ENCODE data around the gene CUEDC1. TPM values are rescaled to one million over a fixed set of nuclear protein-coding genes. Genes with fewer than 3 reads are reported as not detected.

CUEDC1 gene
- total and polyA plus RNA-seq, 2 of the 13 experiments (the other 11 are each of a cell fraction or from before 2014, with no cell fraction given) = 7.4 to 12.9 TPM

GRCh38 chr17:57995076-57995956 is 40.1 kb upstream of the CUEDC1 start (continued):
- no peak for TF ChIP-seq SIN3A (IDR thresholded peaks at IDR 0.05; ENCODE audit: borderline replicate concordance, low read depth, low read length)
- TF ChIP-seq ZBTB7A (CRISPR knock-in tag; IDR thresholded peaks at IDR 0.05) = no peak
- TF ChIP-seq TBL1XR1 (IDR thresholded peaks at IDR 0.05; ENCODE audit: borderline replicate concordance, low read length, partially characterized antibody) = no peak
- peak; percentile 53; the same call in 1 of the 2 replicates for TF ChIP-seq RXRA (CRISPR knock-in tag; IDR thresholded peaks at IDR 0.05)
- no peak for TF ChIP-seq EP300 (IDR thresholded peaks at IDR 0.05; ENCODE audit: low read depth in 2 of 2, low read length in 2 of 2)
- no peak for TF ChIP-seq EP300 (CRISPR knock-in tag; IDR thresholded peaks at IDR 0.05; ENCODE audit: borderline replicate concordance)
- TF ChIP-seq PBX2 (CRISPR knock-in tag; IDR thresholded peaks at IDR 0.05) = no peak
- no peak for TF ChIP-seq ZNF841 (CRISPR knock-in tag; IDR thresholded peaks at IDR 0.05; ENCODE audit: borderline replicate concordance)
- no peak for TF ChIP-seq HNRNPH1 (optimal IDR thresholded peaks at IDR 0.05; ENCODE audit: low read depth, low read length)

- no peak overlapping the region for H3K9ac ChIP-seq (ENCODE audit: insufficient read depth, low read depth, low read length)
- TF ChIP-seq KAT8 (CRISPR knock-in tag; IDR thresholded peaks at IDR 0.05) = no peak
- TF ChIP-seq KDM2A (CRISPR knock-in tag; IDR thresholded peaks at IDR 0.05; ENCODE audit: borderline replicate concordance, low read depth) = 0 out of 2 replicates have a peak, but pooled peaks have one; percentile 24
- no peak for TF ChIP-seq PREB (CRISPR knock-in tag; IDR thresholded peaks at IDR 0.05)
- TF ChIP-seq POLR2G (IDR thresholded peaks at IDR 0.05; ENCODE audit: low read depth, low read length) = 0 out of 2 replicates have a peak, but pooled peaks have one; percentile 21
- TF ChIP-seq PHF5A (CRISPR knock-in tag; IDR thresholded peaks at IDR 0.05; ENCODE audit: low read depth, unreplicated experiment) = peak; percentile 11
- TF ChIP-seq RAD21 (CRISPR knock-in tag; IDR thresholded peaks at IDR 0.05) = 0 out of 2 replicates have a peak, but pooled peaks have one; percentile 18
- 0 out of 2 replicates have a peak, but pooled peaks have one; percentile 0 for TF ChIP-seq POLR2AphosphoS5 (IDR thresholded peaks at IDR 0.05; ENCODE audit: low read depth, low read length)
- 0 out of 2 replicates have a peak, but pooled peaks have one; percentile 8 for TF ChIP-seq STAG1 (CRISPR knock-in tag; IDR thresholded peaks at IDR 0.05)
- peak; percentile 6; the same call in 1 of the 2 replicates for TF ChIP-seq KLF11 (CRISPR knock-in tag; IDR thresholded peaks at IDR 0.05)
- TF ChIP-seq POLR2A (IDR thresholded peaks at IDR 0.05; ENCODE audit: insufficient read depth in 1 of 2, low read depth in 2 of 2, low read length in 2 of 2) = peak; percentile 31 to 44; a peak in 2 of 4 replicates
- peak; percentile 90 for TF ChIP-seq RBM22 (optimal IDR thresholded peaks at IDR 0.05; ENCODE audit: low read length)
- TF ChIP-seq KDM1A (CRISPR knock-in tag; IDR thresholded peaks at IDR 0.05) = no peak
- TF ChIP-seq MBD4 (IDR thresholded peaks at IDR 0.05; ENCODE audit: borderline replicate concordance, low read length) = peak; percentile 36; the same call in 1 of the 2 replicates
- H3K36me3 ChIP-seq (replicated peaks in 1 of 2; ENCODE audit: control insufficient read depth in 1 of 2, insufficient read depth in 2 of 2, low read length in 2 of 2) = no peaks in the 10 kb centered on the region; a peak in 1 of 5 replicates
- H4K20me1 ChIP-seq (ENCODE audit: insufficient read depth, low read length) = peaks cover 3% of the 10 kb centered on the region; the same call in 1 of the 2 replicates
- no peaks in the 10 kb centered on the region for H3K79me2 ChIP-seq (ENCODE audit: insufficient read depth, low read length)
- intact Hi-C loops (cut with micrococcal nuclease; ENCODE audit: unreplicated experiment) = loop anchor here (2.0 kb wide), 1 partner anchor 92 kb away; no protein-coding TSS in a partner anchor
- peaks cover 65% of the 10 kb centered on the region for H3K4me1 ChIP-seq (ENCODE audit: insufficient read depth, low read length)
- FAIRE-seq (no peak), ATAC-seq (peak; percentile 15), DNase-seq (ENCODE audit: low spot score) (no peak)
- WGBS (ENCODE audit: low lambda C conversion rate) = 24% methylated on average over 2 of the region's 2 CpGs
- POLR2A ChIA-PET = interaction anchor here (0.7 to 14.7 kb wide), 8 partner anchors 12 to 143 kb away, joined by 3 to 173 read pairs (median 16); partner anchors contain the start of gene SRSF1
- CTCF ChIA-PET (ENCODE audit: low intra/inter-chr PET ratio, low total read pairs) = interaction anchor here (1.5 to 2.0 kb wide), 3 partner anchors 101 to 137 kb away, joined by 7 to 15 read pairs (median 7); no protein-coding TSS in a partner anchor
- H3K27me3 ChIP-seq (ENCODE audit: control insufficient read depth in 1 of 2, insufficient read depth in 2 of 2, low read length in 2 of 2) = no peaks in the 10 kb centered on the region
- no TSS peak for BruUV-seq (replicated peaks)
- no peaks in the 10 kb centered on the region for H3K9me3 ChIP-seq (ENCODE audit: low read length)
- H3K27ac ChIP-seq (ENCODE audit: extremely low read length, insufficient read depth, low read length) = peak overlapping the region; percentile 52
- in situ Hi-C loops (cut with HindIII; ENCODE audit: extremely low pct_ligation_motif_present, low pct_unique_long_range_greater_than_20kb) = no loop called here
- H3K4me3 ChIP-seq (replicated peaks in 1 of 3; ENCODE audit: insufficient read depth in 1 of 3, low read depth in 2 of 3, low read length in 3 of 3) = peak overlapping the region in 1 of 3 experiments; percentile 8; a peak in 1 of 6 replicates
- H3K4me2 ChIP-seq (ENCODE audit: low read depth, low read length) = peak overlapping the region; percentile 59
- H2AFZ ChIP-seq (ENCODE audit: low read length) = no peak overlapping the region
These were observed 39.2 kb upstream of the CUEDC1 start for GRCh38 chr17:57994436-57994835.

Data from HepG2 (cell line).